IMR-90 (cell line): ENCODE measurements around the gene WNT7B. TPM values are rescaled to one million over a fixed set of nuclear protein-coding genes. Genes with fewer than 3 reads are reported as not detected.

Experiments
- ATAC-seq: fragments of 200-7000 bp; cut with Tn5 transposase; 2 replicates; pipeline ENCODE4 v1.9.1; 2020; ENCODE audit warnings: low read depth, mild to moderate bottlenecking, moderate library complexity
- BruUV-seq: library from RNA; stranded (reverse); fragments of 400-500 nt; replicated peaks from 2 replicates; lab custom pipeline; 2021; lab: Mats Ljungman, UMichigan
- CTCF ChIA-PET: fragments of 300-600 bp; formaldehyde crosslinking; extraction: SDS; loops from one replicate; lab custom pipeline; 2021; ENCODE audit warnings: antibody characterized with exemption; lab: Yijun Ruan, JAX
- POLR2A ChIA-PET: fragments of 300-600 bp; sonication (Branson Sonifier 250); formaldehyde crosslinking; loops from one replicate; lab custom pipeline; 2022; ENCODE audit warnings: antibody characterized with exemption; ENCODE audit not compliant: unreplicated experiment; lab: Charles Lee
- DNase-seq: peaks from one replicate; pipeline ENCODE4 v3.0.0; 2013
- H2AFZ ChIP-seq: replicated peaks from 2 replicates; pipeline ENCODE3; 2013; ENCODE audit warnings: low read length, mild to moderate bottlenecking; ENCODE audit not compliant: poor library complexity
- H2AK5ac ChIP-seq: 2 replicates; pipeline ENCODE4 v1.6.1; 2013; ENCODE audit warnings: low read depth, low read length, inconsistent platforms
- H2AK9ac ChIP-seq: replicated peaks from 2 replicates; pipeline ENCODE3; 2013; ENCODE audit warnings: mild to moderate bottlenecking, low read depth, low read length, moderate library complexity; ENCODE audit not compliant: poor library complexity
- H2BK120ac ChIP-seq: 2 replicates; pipeline ENCODE4 v1.6.1; 2013; ENCODE audit warnings: low read depth, low read length, inconsistent platforms
- H2BK15ac ChIP-seq: 3 replicates; pipeline ENCODE4 v1.6.1; 2013; ENCODE audit warnings: low read depth, low read length, inconsistent platforms
- H2BK20ac ChIP-seq: 2 replicates; pipeline ENCODE4 v1.6.1; 2013; ENCODE audit warnings: low read depth, mild to moderate bottlenecking, inconsistent platforms, low read length, moderate library complexity
- H2BK5ac ChIP-seq: 2 replicates; pipeline ENCODE4 v1.6.1; 2013; ENCODE audit warnings: mild to moderate bottlenecking, low read depth, low read length, inconsistent platforms; ENCODE audit not compliant: poor library complexity, severe bottlenecking
- H3K14ac ChIP-seq: replicated peaks from 2 replicates; pipeline ENCODE4 v1.6.1; 2013; ENCODE audit warnings: low read depth, low read length, inconsistent platforms
- H3K18ac ChIP-seq: 2 replicates; pipeline ENCODE4 v1.6.1; 2013; ENCODE audit warnings: low read depth, low read length, control low read depth
- H3K23ac ChIP-seq: 2 replicates; pipeline ENCODE4 v1.6.1; 2013; ENCODE audit warnings: low read depth, low read length, inconsistent platforms
- H3K27ac ChIP-seq: 2 replicates; pipeline ENCODE4 v1.5.1; 2013; ENCODE audit warnings: mild to moderate bottlenecking, control low read depth, low read length; ENCODE audit not compliant: insufficient read depth
- H3K27me3 ChIP-seq: 2 replicates; pipeline ENCODE4 v1.6.1; 2013; ENCODE audit warnings: low read length; ENCODE audit not compliant: control insufficient read depth, insufficient read depth
- H3K36me3 ChIP-seq: 2 replicates; pipeline ENCODE4 v1.6.1; 2013; ENCODE audit warnings: low read length, mixed read lengths; ENCODE audit not compliant: control insufficient read depth, insufficient read depth
- H3K4ac ChIP-seq: 2 replicates; pipeline ENCODE4 v1.6.1; 2013; ENCODE audit warnings: low read depth, low read length, inconsistent platforms
- H3K4me1 ChIP-seq: 2 replicates; pipeline ENCODE4 v1.6.1; 2013; ENCODE audit warnings: low read length, mixed read lengths; ENCODE audit not compliant: control insufficient read depth, insufficient read depth
- H3K4me2 ChIP-seq: 2 replicates; pipeline ENCODE4 v1.6.1; 2013; ENCODE audit warnings: low read depth, mild to moderate bottlenecking, control low read depth, low read length, moderate library complexity
- H3K4me3 ChIP-seq: 2 replicates; pipeline ENCODE4 v1.5.1; 2013; ENCODE audit warnings: low read depth, mild to moderate bottlenecking, control low read depth, low read length, moderate library complexity; ENCODE audit not compliant: insufficient read depth
- H3K56ac ChIP-seq: 2 replicates; pipeline ENCODE4 v1.6.1; 2013; ENCODE audit warnings: low read length, inconsistent platforms; ENCODE audit not compliant: insufficient read depth; ENCODE audit errors: extremely low read depth
- H3K79me1 ChIP-seq, 2 experiments: 2 replicates each; pipeline ENCODE4 v1.6.1; 2013; ENCODE audit warnings: low read length in 2 of 2, inconsistent platforms in 1 of 2, low read depth in 1 of 2
- H3K9ac ChIP-seq: 2 replicates; pipeline ENCODE4 v1.6.1; 2013; ENCODE audit warnings: low read depth, low read length, control low read depth
- H3K9me1 ChIP-seq: 2 replicates; pipeline ENCODE4 v1.6.1; 2013; ENCODE audit warnings: low read length, inconsistent platforms; ENCODE audit not compliant: insufficient read depth
- H3K9me3 ChIP-seq: 2 replicates; pipeline ENCODE4 v1.6.1; 2013; ENCODE audit warnings: low read length; ENCODE audit not compliant: control insufficient read depth, insufficient read depth
- H4K20me1 ChIP-seq: 2 replicates; pipeline ENCODE4 v1.6.1; 2013; ENCODE audit warnings: low read length, inconsistent platforms; ENCODE audit not compliant: insufficient read depth
- H4K5ac ChIP-seq: 2 replicates; pipeline ENCODE4 v1.6.1; 2013; ENCODE audit warnings: mild to moderate bottlenecking, low read depth, low read length, control low read depth
- H4K8ac ChIP-seq, 2 experiments: 2 replicates each; pipeline ENCODE4 v1.6.1; 2013; ENCODE audit warnings: low read depth in 2 of 2, low read length in 2 of 2, control low read depth in 1 of 2, inconsistent platforms in 1 of 2
- H4K91ac ChIP-seq: 2 replicates; pipeline ENCODE4 v1.6.1; 2013; ENCODE audit warnings: low read depth, low read length, inconsistent platforms; ENCODE audit not compliant: insufficient read depth
- BHLHE40 ChIP-seq: fragments of 150-350 bp; IDR thresholded peaks from 2 replicates; pipeline ENCODE4 v1.6.1; 2016; ENCODE audit warnings: mild to moderate bottlenecking, low read depth, low read length
- CEBPB ChIP-seq: IDR thresholded peaks from 2 replicates; pipeline ENCODE4 v1.6.1; 2012; ENCODE audit warnings: low read depth, low read length, improper control_type of control experiment
- CHD1 ChIP-seq: IDR thresholded peaks from 2 replicates; pipeline ENCODE4 v1.6.1; 2012; ENCODE audit warnings: low read depth, low read length, improper control_type of control experiment
- CTCF ChIP-seq: conservative IDR thresholded peaks from 2 replicates; pipeline ENCODE4 v1.5.1; 2012; ENCODE audit warnings: mild to moderate bottlenecking, low read depth, low read length, improper control_type of control experiment
- ELK1 ChIP-seq: fragments of 150-350 bp; IDR thresholded peaks from 2 replicates; pipeline ENCODE4 v1.6.1; 2016; ENCODE audit warnings: low read depth, mild to moderate bottlenecking, low read length, moderate library complexity, borderline replicate concordance
- FOS ChIP-seq: fragments of 150-350 bp; IDR thresholded peaks from 2 replicates; pipeline ENCODE4 v1.6.1; 2016; ENCODE audit warnings: low read depth, low read length
- MAFK ChIP-seq: IDR thresholded peaks from 2 replicates; pipeline ENCODE4 v1.6.1; 2012; ENCODE audit warnings: low read depth, low read length, improper control_type of control experiment
- MAZ ChIP-seq: IDR thresholded peaks from 2 replicates; pipeline ENCODE4 v1.6.1; 2012; ENCODE audit warnings: low read depth, mild to moderate bottlenecking, low read length, improper control_type of control experiment, moderate library complexity, borderline replicate concordance
- MXI1 ChIP-seq: IDR thresholded peaks from 2 replicates; pipeline ENCODE4 v1.6.1; 2012; ENCODE audit warnings: low read depth, mild to moderate bottlenecking, low read length, moderate library complexity, borderline replicate concordance
- NFE2L2 ChIP-seq: fragments of 150-350 bp; IDR thresholded peaks from 2 replicates; pipeline ENCODE4 v1.6.1; 2016; ENCODE audit warnings: low read depth, mild to moderate bottlenecking, low read length
- POLR2A ChIP-seq: IDR thresholded peaks from 2 replicates; pipeline ENCODE4 v1.6.1; 2012; ENCODE audit warnings: mild to moderate bottlenecking, low read depth, low read length
- RAD21 ChIP-seq: IDR thresholded peaks from 2 replicates; pipeline ENCODE4 v1.6.1; 2012; ENCODE audit warnings: low read length, improper control_type of control experiment
- RCOR1 ChIP-seq: IDR thresholded peaks from 2 replicates; pipeline ENCODE4 v1.6.1; 2012; ENCODE audit warnings: mild to moderate bottlenecking, low read length, improper control_type of control experiment; ENCODE audit not compliant: insufficient replicate concordance
- RFX5 ChIP-seq: IDR thresholded peaks from 2 replicates; pipeline ENCODE4 v1.8.0; 2012; ENCODE audit warnings: low read depth, mild to moderate bottlenecking, low read length, moderate library complexity
- SMC3 ChIP-seq: fragments of 150-350 bp; IDR thresholded peaks from 2 replicates; pipeline ENCODE4 v1.6.1; 2016; ENCODE audit warnings: low read depth, mild to moderate bottlenecking, antibody characterized with exemption, low read length, moderate library complexity
- USF2 ChIP-seq: fragments of 150-350 bp; IDR thresholded peaks from 2 replicates; pipeline ENCODE4 v1.6.1; 2017; ENCODE audit warnings: mild to moderate bottlenecking, antibody characterized with exemption, low read length, low read depth
- WGBS, 2 experiments: methylation state at CpG; one replicate each; pipeline versions ENCODE4 v1.1.5 to v1.1.7; 2013; ENCODE audit warnings: missing lambda C conversion rate in 2 of 2; ENCODE audit not compliant: insufficient read length in 1 of 2; ENCODE audit errors: extremely low coverage in 2 of 2; 5-methylcytosine and 5-hydroxymethylcytosine counted together
- dilution Hi-C: fragments of 300-500 bp; cut with HindIII; formaldehyde crosslinking; loops from one replicate; pipeline ENCODE4 v1.14.3; 2018; ENCODE audit warnings: low sequenced_read_pairs; ENCODE audit not compliant: unreplicated experiment
- in situ Hi-C: fragments of 300-500 bp; cut with MboI; formaldehyde crosslinking; loops from 3 replicates; pipeline ENCODE4 v1.14.3; 2019; ENCODE audit warnings: low sequenced_read_pairs, inconsistent platforms, mixed read lengths
- intact Hi-C: fragments of 100-400 bp; cut with micrococcal nuclease; formaldehyde crosslinking; loops from 2 replicates; pipeline ENCODE4 v1.10.0; 2022
- polyA plus RNA-seq, 3 experiments: library from polyadenylated mRNA; depleted of rRNA; stranded (reverse); fragments of >200 nt; gene quantifications; 2 replicates each; pipeline ENCODE4 v1.2.3, GENCODE V29; 2012; ENCODE audit warnings: low replicate concordance in 1 of 3
- total RNA-seq: library from RNA; depleted of rRNA; stranded (reverse); fragments of >200 nt; gene quantifications from 2 replicates; pipeline ENCODE4 v1.2.3, GENCODE V29; 2012

WNT7B gene
- total and polyA plus RNA-seq, 2 of the 4 experiments (the other 2 are of a cell fraction) = under 0.01 to 0.15 TPM

GRCh38 chr22:45914309-45914708, 62.7 kb downstream of the WNT7B start:
- H2BK15ac ChIP-seq = no peak overlapping the region
- WGBS, 2 experiments = no CpG with 5 or more reads among the region's 2 CpGs
- no peak for DNase-seq
- in situ Hi-C loops = no loop called here
- no peak overlapping the region for H2AK5ac ChIP-seq
- H3K9ac ChIP-seq = no peak overlapping the region
- no peak overlapping the region for H3K4me2 ChIP-seq
- H4K5ac ChIP-seq = no peak overlapping the region
- no peaks in the 10 kb centered on the region for H4K20me1 ChIP-seq
- no peak overlapping the region for H3K4me3 ChIP-seq
- ChIA-PET CTCF (no interaction called here), POLR2A (no interaction called here)
- H3K14ac ChIP-seq = no peak overlapping the region
- H3K9me1 ChIP-seq = no peaks in the 10 kb centered on the region
- H2BK5ac ChIP-seq = no peak overlapping the region
- no TSS peak for BruUV-seq
- H3K4me1 ChIP-seq = no peaks in the 10 kb centered on the region
- no peak for ATAC-seq
- H3K56ac ChIP-seq = no peak overlapping the region
- no peaks in the 10 kb centered on the region for H3K79me1 ChIP-seq
- no peak overlapping the region for H2AK9ac ChIP-seq
- H2BK20ac ChIP-seq = no peak overlapping the region
- H3K4ac ChIP-seq = no peak overlapping the region
- H4K91ac ChIP-seq = no peak overlapping the region
- dilution Hi-C loops = no loop called here
- peaks cover 39% of the 10 kb centered on the region; the same call in 1 of the 2 replicates for H3K27me3 ChIP-seq
- no peak overlapping the region for H2BK120ac ChIP-seq
- H2AFZ ChIP-seq = no peak overlapping the region
- no peak overlapping the region for H3K23ac ChIP-seq
- H3K18ac ChIP-seq = no peak overlapping the region
- H4K8ac ChIP-seq = no peak overlapping the region
- TF ChIP-seq POLR2A = no peak
- no peak for TF ChIP-seq USF2
- TF ChIP-seq CEBPB = no peak
- no peak for TF ChIP-seq MAZ
- no peak for TF ChIP-seq ELK1
- TF ChIP-seq CHD1 = no peak
- TF ChIP-seq CTCF = no peak
- no peak for TF ChIP-seq MXI1
- TF ChIP-seq FOS = no peak
- no peak for TF ChIP-seq RFX5
- no peak for TF ChIP-seq RAD21
- no peak for TF ChIP-seq NFE2L2
- no peak for TF ChIP-seq MAFK
- TF ChIP-seq RCOR1 = no peak
- no peak for TF ChIP-seq SMC3
- TF ChIP-seq BHLHE40 = no peak
- H3K36me3 ChIP-seq = no peaks in the 10 kb centered on the region
- H3K9me3 ChIP-seq = peaks cover 8% of the 10 kb centered on the region
- H3K27ac ChIP-seq = no peak overlapping the region
- intact Hi-C loops = no loop called here
